A549 (cell line): ENCODE data around the gene ZNF350.

Source experiments
- CBX8 ChIP-seq: fragments of 200-600 bp; sonication (generic); IDR thresholded peaks from 2 replicates; pipeline ENCODE4 v1.6.1; 2016
- CEBPB ChIP-seq, 2 experiments: fragments of >200 bp in 1 of 2; sonication (Bioruptor Twin) in 1 of 2; formaldehyde crosslinking in 1 of 2; IDR thresholded peaks; 2 replicates each; pipeline ENCODE4 v1.6.1; 2012 to 2016
- CTCF ChIP-seq: fragments of >200 bp; sonication (Bioruptor Twin); formaldehyde crosslinking; IDR thresholded peaks from 3 replicates; pipeline ENCODE4 v1.5.1; 2016
- EP300 ChIP-seq, 2 experiments: fragments of >200 bp; sonication (Bioruptor Twin); formaldehyde crosslinking; IDR thresholded peaks; 2 replicates in 1 of 2; 3 replicates in 1 of 2; pipeline ENCODE4 v1.6.1; 2016 to 2017
- HMGXB4 ChIP-seq: fragments of 250-450 bp; sonication (Bioruptor Pico); IDR thresholded peaks from 2 replicates; pipeline ENCODE4 v1.5.0; 2021; ENCODE audit warnings: mild to moderate bottlenecking, moderate library complexity, borderline replicate concordance
- HOXB5 ChIP-seq: fragments of 250-450 bp; sonication (Bioruptor Pico); IDR thresholded peaks from 2 replicates; pipeline ENCODE4 v1.5.0; 2020; ENCODE audit warnings: mild to moderate bottlenecking, moderate library complexity
- JUN ChIP-seq, 2 experiments: fragments of >200 bp; sonication (Bioruptor Twin); formaldehyde crosslinking; IDR thresholded peaks; 2 replicates in 1 of 2; 3 replicates in 1 of 2; pipeline ENCODE4 v1.6.1; 2016 to 2017
- MAX ChIP-seq: IDR thresholded peaks from 2 replicates; pipeline ENCODE4 v1.6.1; 2012
- NFE2L2 ChIP-seq: fragments of 150-350 bp; conservative IDR thresholded peaks from 2 replicates; pipeline ENCODE4 v1.6.1; 2014; ENCODE audit warnings: low read length
- NR3C1 ChIP-seq: fragments of >200 bp; sonication (Bioruptor Twin); formaldehyde crosslinking; IDR thresholded peaks from 3 replicates; pipeline ENCODE4 v1.6.1; 2017
- POLR2A ChIP-seq: IDR thresholded peaks from 2 replicates; pipeline ENCODE4 v1.6.1; 2012; ENCODE audit warnings: mild to moderate bottlenecking, low read length
- USF2 ChIP-seq: fragments of 450-650 bp; IDR thresholded peaks from 2 replicates; pipeline ENCODE4 v1.6.1; 2014; ENCODE audit warnings: antibody characterized with exemption
- ZFP36 ChIP-seq: fragments of 450-650 bp; IDR thresholded peaks from 2 replicates; pipeline ENCODE4 v1.6.1; 2014; ENCODE audit warnings: borderline replicate concordance; ENCODE audit not compliant: partially characterized antibody

- TF ChIP-seq NFE2L2 (no peak), CTCF (no peak), EP300 (IDR thresholded peaks at IDR 0.05) (no peak), CBX8 (no peak), NR3C1 (no peak), JUN (IDR thresholded peaks at IDR 0.05) (no peak), USF2 (no peak), POLR2A (no peak), HOXB5 (no peak), MAX (no peak), ZFP36 (no peak), HMGXB4 (CRISPR knock-in tag) (no peak), CEBPB (IDR thresholded peaks at IDR 0.05) (no peak)
Observed at GRCh38 chr19:51927859-51928258, 58.8 kb downstream of the ZNF350 start.
